HG02938 (cell line): ENCODE data around the gene LONRF2.

Source experiments
- ATAC-seq: cut with Tn5 transposase; IDR thresholded peaks from one replicate; pipeline ENCODE4 v1.9.1; 2021; ENCODE audit warnings: mild to moderate bottlenecking, moderate library complexity; ENCODE audit not compliant: unreplicated experiment

The LONRF2 gene

DNA sequence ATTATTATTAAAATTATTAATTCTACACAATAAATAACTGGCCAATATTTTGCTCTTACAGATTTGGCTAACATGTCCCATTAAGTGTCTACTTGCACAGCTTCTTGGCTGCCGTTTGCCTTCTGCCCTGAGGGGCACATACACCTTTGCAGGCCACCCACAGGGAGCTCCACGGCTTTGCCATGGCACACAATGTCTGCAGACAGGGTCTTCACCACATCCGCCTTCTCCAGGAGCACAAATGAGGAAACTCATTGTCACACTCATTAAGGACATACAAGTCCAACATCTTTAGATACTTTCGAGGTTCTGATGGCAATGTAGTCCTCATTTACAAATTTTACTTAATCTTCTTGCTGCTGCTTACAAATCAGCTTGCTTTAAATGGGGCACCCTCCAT is 45.6 kb downstream of the LONRF2 start:
- no peak for ATAC-seq

DNA sequence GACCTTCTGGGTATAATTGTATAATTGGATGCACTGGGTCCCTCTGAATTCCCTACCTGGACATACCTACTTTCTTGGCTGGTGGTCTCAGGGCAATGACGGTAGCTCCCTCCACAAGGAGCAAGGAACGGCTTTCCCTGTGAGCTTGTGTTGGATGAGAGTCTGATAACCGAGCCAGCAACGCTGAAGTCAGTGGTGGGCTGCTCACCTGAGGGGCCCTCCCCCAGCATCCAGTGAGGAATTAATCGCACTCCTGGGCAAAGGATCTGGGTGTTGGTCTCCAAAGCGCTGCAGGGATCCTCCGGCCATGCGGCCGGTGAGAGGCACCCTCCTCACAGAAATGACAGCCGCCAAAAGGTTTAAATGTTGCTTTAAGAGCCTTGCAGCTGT is 47.1 kb downstream of the LONRF2 start:
- ATAC-seq, result no peak

- no peak for ATAC-seq
Measured at GRCh38 chr2:100274566-100275199, 47.6 kb downstream of the LONRF2 start.

- ATAC-seq, result no peak
Measured at GRCh38 chr2:100274076-100274475, 48.2 kb downstream of the LONRF2 start.

- ATAC-seq, result no peak
Measured at GRCh38 chr2:100273387-100273786, 48.9 kb downstream of the LONRF2 start.

- no peak for ATAC-seq
Measured at GRCh38 chr2:100272841-100273329, 49.4 kb downstream of the LONRF2 start.

DNA sequence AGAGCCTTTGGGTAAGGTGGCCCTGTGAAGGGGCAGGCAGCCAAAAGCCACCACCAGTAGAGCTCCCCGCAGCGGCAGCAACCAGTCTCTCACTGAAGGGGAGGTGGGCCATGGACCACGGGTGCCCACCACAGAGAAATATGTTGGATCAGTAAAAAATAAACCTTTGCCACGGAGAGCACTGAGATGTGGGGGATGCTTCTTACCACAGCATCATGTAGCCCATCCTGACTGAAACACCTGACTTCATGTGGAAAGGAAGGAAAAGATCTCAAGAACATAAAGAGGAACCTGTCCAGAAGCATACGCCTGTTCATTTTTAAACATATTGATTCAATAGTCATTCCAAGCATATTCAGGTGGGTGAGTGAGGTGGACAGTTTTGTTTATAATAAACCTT is 51.1 kb downstream of the LONRF2 start:
- ATAC-seq, result no peak

DNA sequence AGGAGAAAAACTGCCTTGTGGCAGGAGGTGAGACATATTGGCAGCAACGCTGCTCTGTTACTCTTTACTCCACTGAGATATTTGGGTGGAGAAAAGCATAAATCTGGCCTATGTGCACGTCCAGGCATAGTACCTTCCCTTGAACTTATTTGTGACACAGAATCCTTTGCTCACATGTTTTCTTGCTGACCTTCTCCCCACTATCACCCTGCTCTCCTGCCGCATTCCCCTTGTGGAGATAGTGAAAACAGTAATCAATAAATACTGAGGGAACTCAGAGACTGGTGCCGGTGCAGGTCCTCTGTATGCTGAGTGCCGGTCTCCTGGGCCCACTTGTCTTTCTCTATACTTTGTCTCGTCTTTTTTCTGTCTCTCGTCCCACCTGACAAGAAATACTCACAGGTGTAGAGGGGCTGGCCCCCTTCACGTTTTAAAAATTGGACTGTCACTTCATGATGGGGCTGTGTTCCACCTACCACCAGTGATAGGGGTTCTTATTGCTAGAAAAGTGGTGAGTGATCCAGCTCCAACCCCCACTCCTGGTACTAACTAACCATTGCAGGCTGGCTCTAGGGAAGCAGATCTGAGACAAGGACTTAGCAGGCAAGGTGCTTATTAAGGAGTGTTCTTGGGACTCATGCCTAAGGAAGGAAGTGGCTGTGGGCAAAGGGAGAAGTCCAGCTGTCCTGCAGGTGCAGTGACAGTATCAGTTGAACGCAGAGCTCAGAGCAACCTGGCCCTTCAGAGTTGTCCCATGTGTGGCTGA is 51.7 kb downstream of the LONRF2 start:
- ATAC-seq, result no peak

DNA sequence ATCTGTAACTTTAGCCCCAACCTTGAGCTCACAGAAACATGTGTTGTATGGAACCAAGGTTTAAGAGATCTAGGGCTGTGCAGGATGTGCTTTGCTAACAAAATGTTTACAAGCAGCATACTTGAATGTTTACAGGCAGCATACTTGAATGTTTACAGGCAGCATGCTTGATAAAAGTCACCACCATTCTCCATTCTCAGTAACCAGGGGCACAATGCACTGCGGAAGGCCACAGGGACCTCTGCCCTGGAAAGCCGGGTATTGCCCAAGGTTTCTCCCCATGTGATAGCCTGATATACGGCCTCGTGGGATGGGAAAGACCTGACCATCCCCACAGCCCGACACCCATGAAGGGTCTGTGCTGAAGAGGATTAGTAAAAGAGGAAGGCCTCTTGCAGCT is 52.4 kb downstream of the LONRF2 start:
- ATAC-seq, result no peak

DNA sequence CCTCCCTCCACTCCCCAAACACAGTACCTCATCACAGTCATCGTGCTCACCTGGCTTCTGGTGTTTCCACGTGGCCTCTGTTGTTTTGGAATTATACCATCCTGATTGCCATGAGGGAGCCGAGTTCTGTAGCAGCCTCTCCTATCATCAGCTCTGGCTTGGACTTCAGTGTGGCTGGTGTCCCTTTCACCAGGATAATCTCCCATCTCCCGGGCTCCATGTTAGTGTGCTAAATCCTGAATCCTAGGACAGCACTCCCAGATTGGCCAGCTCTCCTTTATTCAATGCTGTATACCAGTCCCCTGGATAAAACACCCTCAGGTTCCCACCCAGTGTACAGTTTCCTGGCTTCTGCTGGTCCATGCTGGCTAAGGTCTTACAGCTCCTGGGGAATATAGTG is 53.3 kb downstream of the LONRF2 start:
- no peak for ATAC-seq

- ATAC-seq, result no peak
Measured at GRCh38 chr2:100267751-100268150, 54.5 kb downstream of the LONRF2 start.

DNA sequence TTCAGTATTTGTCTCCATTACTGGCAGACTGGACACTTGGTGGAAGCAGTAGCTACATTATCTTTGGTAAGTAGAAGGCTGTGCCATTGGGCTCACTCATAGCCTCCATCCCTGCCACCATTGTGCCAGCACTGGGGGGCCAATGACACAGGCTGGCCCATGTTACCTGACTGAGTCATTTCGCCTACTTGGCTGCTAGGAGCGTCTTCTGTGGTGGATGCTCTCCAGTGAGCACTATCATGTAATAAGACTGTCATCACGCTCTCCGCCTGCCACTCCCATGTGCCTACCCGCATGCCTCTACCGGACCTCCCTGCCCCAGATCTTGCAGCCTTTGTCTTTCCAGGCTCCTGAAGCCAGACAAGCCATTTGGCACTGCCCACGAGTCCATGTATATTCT is 56.2 kb downstream of the LONRF2 start:
- no peak for ATAC-seq

DNA sequence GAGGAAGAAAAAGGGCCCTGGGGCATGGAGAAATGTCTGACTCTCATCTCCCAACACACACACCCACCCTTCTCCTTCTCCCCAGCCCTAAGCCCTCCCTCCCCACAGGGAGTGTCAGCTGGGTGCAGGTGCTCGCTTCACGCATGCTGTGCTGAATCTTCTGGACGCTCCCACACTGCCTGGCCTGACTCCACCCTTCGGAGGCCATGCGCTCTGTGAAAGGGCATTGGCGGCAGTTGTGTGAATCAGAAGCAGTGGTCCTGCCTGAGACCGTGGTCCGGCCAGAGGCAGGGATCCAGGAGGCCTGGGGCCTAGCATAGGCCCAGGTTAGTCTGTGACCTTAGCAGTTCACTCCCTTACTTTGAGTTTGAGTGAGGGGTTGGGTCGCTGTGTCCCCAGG is 57.1 kb downstream of the LONRF2 start:
- ATAC-seq, result no peak

DNA sequence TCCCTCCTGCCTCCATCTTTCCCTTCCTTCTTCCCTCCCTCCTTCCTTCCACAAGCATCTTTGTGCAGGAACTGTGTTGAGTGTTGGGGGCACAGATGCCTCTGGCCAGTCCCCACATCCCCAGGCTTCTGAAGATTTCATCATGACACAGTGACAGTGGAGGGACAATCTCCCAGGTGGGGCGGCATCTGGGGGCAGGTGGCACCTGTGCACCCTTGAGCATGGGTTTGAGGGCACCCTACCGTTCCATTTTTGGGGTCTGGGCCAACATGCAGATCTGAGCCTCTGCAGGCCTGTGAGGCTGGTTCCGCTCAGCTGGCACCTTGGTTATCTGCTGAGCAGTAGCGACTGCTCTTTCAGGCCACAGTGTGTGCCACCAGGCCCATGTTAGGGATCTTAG is 57.6 kb downstream of the LONRF2 start:
- no peak for ATAC-seq

GRCh38 chr2:100264121-100264520 is 58.2 kb downstream of the LONRF2 start:
- no peak for ATAC-seq

- no peak for ATAC-seq
Measured at GRCh38 chr2:100262555-100263320, 59.6 kb downstream of the LONRF2 start.

DNA sequence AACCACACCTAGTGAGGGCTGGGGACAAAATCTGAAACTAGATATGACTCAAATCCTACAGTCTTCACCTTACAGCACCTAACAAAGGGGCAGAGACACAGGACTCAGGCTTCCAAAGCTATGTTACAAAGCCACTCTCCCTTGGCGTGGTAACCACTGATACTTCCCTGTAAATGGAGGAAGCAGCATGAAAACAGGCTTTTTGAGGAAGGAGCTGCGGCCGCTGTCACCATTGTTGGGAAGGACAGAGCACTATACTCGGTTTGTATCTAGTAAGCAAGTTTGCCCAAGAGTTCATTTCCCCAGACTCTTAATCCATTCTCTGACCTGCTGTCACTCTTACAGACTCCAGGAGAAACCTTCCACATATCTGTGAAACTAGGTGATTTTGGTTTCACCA is 60.3 kb downstream of the LONRF2 start:
- ATAC-seq, result no peak

GRCh38 chr2:100260712-100261620 is 61.3 kb downstream of the LONRF2 start:
- ATAC-seq, result no peak

DNA sequence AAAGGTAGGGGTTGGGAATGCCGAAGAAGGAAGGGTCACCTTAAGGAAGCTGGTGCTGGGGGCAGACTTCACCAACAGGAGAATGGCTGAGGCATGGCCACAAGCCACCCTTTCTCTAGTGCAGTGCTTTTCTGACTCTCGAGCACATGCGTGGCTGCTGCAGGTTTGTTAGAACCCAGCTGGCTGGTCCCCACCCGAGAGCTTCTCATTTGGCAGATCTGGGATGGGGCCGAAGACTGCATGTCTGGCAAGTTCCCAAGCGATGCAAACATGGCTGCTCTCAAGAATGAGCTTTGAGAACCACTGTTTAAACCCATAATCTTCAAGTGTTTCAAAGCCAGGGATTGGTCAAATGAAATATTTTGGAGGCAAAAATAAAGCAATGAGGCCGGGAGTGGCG is 63.2 kb downstream of the LONRF2 start:
- no peak for ATAC-seq

- ATAC-seq, result no peak
Measured at GRCh38 chr2:100257939-100258338, 64.4 kb downstream of the LONRF2 start.

GRCh38 chr2:100256849-100257248 is 65.5 kb downstream of the LONRF2 start:
- ATAC-seq, result no peak
